ENCODE results near the gene YPEL1. TPM values are rescaled to one million over a fixed set of nuclear protein-coding genes. Genes with fewer than 3 reads are reported as not detected.

YPEL1 gene
- total and polyA plus RNA-seq, 2 donors (not counting 1 experiment from before 2014, with no cell fraction given): 0.36 to 2.3 TPM

DNA sequence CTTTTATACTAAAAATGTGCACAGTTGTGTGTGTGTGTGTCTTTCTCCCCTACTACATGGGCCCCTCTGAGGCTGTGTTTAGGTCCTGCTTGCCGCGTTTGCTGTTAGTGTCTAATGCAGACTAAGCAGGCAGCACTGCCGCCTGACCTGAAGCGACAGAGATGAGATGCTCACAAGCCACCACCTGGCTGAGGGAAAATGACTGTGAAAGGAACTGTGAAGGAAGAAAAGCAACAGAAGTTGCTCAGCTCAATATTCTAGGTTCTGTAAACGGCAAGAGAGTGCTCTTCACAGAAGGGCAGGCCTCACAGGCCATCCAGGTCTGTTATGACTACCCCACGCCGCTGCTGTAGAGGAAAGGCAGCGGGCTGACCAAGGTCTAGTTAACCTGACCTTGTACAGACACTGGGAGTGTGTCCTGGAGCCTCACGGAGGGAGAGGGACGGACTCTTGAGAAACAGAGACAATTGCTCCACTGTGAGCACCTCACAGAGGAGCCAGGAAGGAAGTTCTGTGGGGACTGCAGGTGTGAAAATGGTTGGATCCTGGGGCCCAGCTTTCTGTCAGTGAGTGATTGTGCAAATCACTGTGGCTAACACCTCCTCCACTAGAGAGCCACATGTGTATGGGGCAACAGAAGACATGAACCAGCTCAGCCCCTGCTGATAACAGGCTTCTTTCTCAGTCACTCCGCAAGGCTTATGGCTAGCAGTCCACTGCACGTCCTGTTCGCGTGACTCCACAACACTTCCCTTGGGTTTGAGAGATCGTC, 31.3 kb upstream of the YPEL1 start:
- Histone ChIP-seq H3K36me3 (ENCODE audit: control insufficient read depth, insufficient read depth, low read length) (peaks cover 29% of the 10 kb centered on the region), H3K79me2 (ENCODE audit: control insufficient read depth, insufficient read depth, low read length) (no peaks in the 10 kb centered on the region), H3K4me1 (ENCODE audit: control insufficient read depth, extremely low read depth, insufficient read depth, low read length) (no peaks in the 10 kb centered on the region), H3K27ac (ENCODE audit: insufficient read depth, low read length) (no peak overlapping the region), H3K27me3 (ENCODE audit: control insufficient read depth, insufficient read depth, low read length) (no peaks in the 10 kb centered on the region), H3K4me2 (ENCODE audit: extremely low read depth, insufficient read depth, low read length) (no peak overlapping the region), H3K4me3 (replicated peaks in 1 of 4; ENCODE audit: control extremely low read depth in 1 of 4, insufficient read depth in 1 of 4, low read depth in 3 of 4, low read length in 4 of 4) (no peak overlapping the region), H4K20me1 (ENCODE audit: control insufficient read depth, extremely low read depth, insufficient read depth, low read length) (no peaks in the 10 kb centered on the region), H3K9me3 (ENCODE audit: control insufficient read depth, insufficient read depth, low read depth, low read length) (no peaks in the 10 kb centered on the region), H3K9ac (ENCODE audit: insufficient read depth, low read length) (no peak overlapping the region), H2AFZ (ENCODE audit: low read length) (no peak overlapping the region)
- DNase-seq (ENCODE audit: low read depth in 2 of 2): no peak
- no peak for TF ChIP-seq EZH2 (IDR thresholded peaks at IDR 0.05; ENCODE audit: low read length, missing control alignments)
- TF ChIP-seq, protein P1, sequence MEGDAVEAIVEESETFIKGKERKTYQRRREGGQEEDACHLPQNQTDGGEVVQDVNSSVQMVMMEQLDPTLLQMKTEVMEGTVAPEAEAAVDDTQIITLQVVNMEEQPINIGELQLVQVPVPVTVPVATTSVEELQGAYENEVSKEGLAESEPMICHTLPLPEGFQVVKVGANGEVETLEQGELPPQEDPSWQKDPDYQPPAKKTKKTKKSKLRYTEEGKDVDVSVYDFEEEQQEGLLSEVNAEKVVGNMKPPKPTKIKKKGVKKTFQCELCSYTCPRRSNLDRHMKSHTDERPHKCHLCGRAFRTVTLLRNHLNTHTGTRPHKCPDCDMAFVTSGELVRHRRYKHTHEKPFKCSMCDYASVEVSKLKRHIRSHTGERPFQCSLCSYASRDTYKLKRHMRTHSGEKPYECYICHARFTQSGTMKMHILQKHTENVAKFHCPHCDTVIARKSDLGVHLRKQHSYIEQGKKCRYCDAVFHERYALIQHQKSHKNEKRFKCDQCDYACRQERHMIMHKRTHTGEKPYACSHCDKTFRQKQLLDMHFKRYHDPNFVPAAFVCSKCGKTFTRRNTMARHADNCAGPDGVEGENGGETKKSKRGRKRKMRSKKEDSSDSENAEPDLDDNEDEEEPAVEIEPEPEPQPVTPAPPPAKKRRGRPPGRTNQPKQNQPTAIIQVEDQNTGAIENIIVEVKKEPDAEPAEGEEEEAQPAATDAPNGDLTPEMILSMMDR (conservative IDR thresholded peaks at IDR 0.05 in 1 of 2, IDR thresholded peaks at IDR 0.05 in 1 of 2; ENCODE audit: low read depth in 1 of 2, low read length in 2 of 2): no peak

DNA sequence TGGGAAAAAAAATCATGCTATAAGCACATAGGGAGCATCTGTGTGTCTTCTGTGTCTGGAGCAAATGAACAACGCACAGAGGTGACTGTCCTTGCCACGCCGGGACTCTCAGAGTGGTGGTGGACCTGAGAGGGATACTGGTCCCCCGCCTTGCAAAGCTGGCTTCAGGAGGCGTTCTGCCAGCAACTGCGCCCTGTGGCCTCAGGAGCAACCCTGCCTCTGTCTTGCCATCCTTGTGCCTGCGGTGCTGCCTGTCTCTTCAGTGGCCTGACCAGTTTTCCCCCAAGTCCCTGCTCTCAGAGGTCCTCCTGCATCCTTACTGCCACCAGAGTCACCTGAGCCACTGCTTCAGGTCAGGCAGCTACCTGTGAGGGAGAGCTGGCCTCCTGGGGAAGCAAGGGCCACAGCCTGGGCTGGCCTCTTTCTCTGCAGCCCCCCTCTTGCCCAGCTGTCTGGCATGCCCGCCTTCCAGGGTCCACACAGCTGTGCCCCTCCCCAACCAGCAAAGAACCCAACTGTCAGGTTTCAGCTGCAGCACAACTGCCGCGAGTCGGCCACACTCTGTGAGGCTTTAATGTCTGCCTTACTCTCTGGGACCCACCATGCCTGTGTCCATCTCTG, 30.4 kb upstream of the YPEL1 start:
- Histone ChIP-seq H3K4me1 (ENCODE audit: control insufficient read depth, extremely low read depth, insufficient read depth, low read length) (peaks cover 4% of the 10 kb centered on the region), H3K9ac (ENCODE audit: insufficient read depth, low read length) (no peak overlapping the region), H4K20me1 (ENCODE audit: control insufficient read depth, extremely low read depth, insufficient read depth, low read length) (no peaks in the 10 kb centered on the region), H3K27me3 (ENCODE audit: control insufficient read depth, insufficient read depth, low read length) (no peaks in the 10 kb centered on the region), H3K79me2 (ENCODE audit: control insufficient read depth, insufficient read depth, low read length) (no peaks in the 10 kb centered on the region), H3K4me2 (ENCODE audit: extremely low read depth, insufficient read depth, low read length) (no peak overlapping the region), H3K36me3 (ENCODE audit: control insufficient read depth, insufficient read depth, low read length) (peaks cover 27% of the 10 kb centered on the region), H3K27ac (ENCODE audit: insufficient read depth, low read length) (no peak overlapping the region), H3K4me3 (replicated peaks in 1 of 4; ENCODE audit: control extremely low read depth in 1 of 4, insufficient read depth in 1 of 4, low read depth in 3 of 4, low read length in 4 of 4) (no peak overlapping the region), H2AFZ (ENCODE audit: low read length) (no peak overlapping the region), H3K9me3 (ENCODE audit: control insufficient read depth, insufficient read depth, low read depth, low read length) (no peaks in the 10 kb centered on the region)
- TF ChIP-seq, protein P1 (conservative IDR thresholded peaks at IDR 0.05 in 1 of 2, IDR thresholded peaks at IDR 0.05 in 1 of 2; ENCODE audit: low read depth in 1 of 2, low read length in 2 of 2): no peak
- no peak for TF ChIP-seq EZH2 (IDR thresholded peaks at IDR 0.05; ENCODE audit: low read length, missing control alignments)
- no peak for DNase-seq (ENCODE audit: low read depth in 2 of 2)

DNA sequence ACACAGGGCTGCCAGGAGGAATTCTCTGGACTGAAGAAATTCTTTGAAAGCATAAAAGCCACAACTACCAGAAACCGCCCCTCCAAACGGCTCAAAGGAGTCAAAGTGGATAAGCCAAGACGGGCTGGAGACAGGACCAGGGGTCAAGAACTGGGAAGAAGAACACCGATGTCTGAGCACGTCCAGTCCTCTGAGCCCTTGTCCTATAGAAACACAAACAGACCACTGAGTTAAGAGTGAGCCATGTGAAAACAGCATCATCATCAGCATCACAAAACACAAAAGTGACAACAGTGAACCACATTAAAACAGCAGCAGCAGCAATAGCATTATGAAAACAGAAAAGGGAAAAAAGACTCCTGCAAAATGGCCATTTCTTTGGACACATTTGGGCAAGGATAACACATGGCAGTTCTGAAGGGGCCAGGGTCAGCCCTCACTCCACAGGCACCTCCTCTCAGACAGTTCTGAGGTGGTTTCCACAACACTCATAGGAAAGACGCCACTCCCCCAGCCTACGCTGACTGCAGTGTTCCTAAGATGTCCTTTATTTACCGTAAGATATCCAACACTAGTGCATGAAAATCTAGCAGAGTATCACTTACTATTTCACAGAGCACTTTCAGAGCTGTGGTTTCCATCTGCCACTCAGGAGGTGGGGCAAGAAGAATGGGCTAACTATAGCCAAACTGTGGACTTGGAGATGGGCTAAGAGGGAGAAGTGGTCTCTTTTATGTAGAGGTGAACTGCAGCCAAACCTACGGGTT, 28.6 kb upstream of the YPEL1 start:
- Histone ChIP-seq H3K27ac (ENCODE audit: insufficient read depth, low read length) (no peak overlapping the region), H2AFZ (ENCODE audit: low read length) (no peak overlapping the region), H3K9me3 (ENCODE audit: control insufficient read depth, insufficient read depth, low read depth, low read length) (no peaks in the 10 kb centered on the region), H3K36me3 (ENCODE audit: control insufficient read depth, insufficient read depth, low read length) (peaks cover 29% of the 10 kb centered on the region), H3K9ac (ENCODE audit: insufficient read depth, low read length) (no peak overlapping the region), H3K27me3 (ENCODE audit: control insufficient read depth, insufficient read depth, low read length) (no peaks in the 10 kb centered on the region), H3K4me2 (ENCODE audit: extremely low read depth, insufficient read depth, low read length) (no peak overlapping the region), H3K79me2 (ENCODE audit: control insufficient read depth, insufficient read depth, low read length) (no peaks in the 10 kb centered on the region), H4K20me1 (ENCODE audit: control insufficient read depth, extremely low read depth, insufficient read depth, low read length) (no peaks in the 10 kb centered on the region), H3K4me3 (replicated peaks in 1 of 4; ENCODE audit: control extremely low read depth in 1 of 4, insufficient read depth in 1 of 4, low read depth in 3 of 4, low read length in 4 of 4) (no peak overlapping the region), H3K4me1 (ENCODE audit: control insufficient read depth, extremely low read depth, insufficient read depth, low read length) (peaks cover 8% of the 10 kb centered on the region)
- DNase-seq (ENCODE audit: low read depth in 2 of 2): no peak
- TF ChIP-seq, protein P1 (conservative IDR thresholded peaks at IDR 0.05 in 1 of 2, IDR thresholded peaks at IDR 0.05 in 1 of 2; ENCODE audit: low read depth in 1 of 2, low read length in 2 of 2): no peak
- TF ChIP-seq EZH2 (IDR thresholded peaks at IDR 0.05; ENCODE audit: low read length, missing control alignments): no peak

Data from fibroblast of lung (primary cell).